IPS DF 6.9 (cell line): ENCODE measurements around the gene APCDD1L.

Source experiments
- DNase-seq: peaks from one replicate; pipeline ENCODE4 v3.0.0-alpha.2; 2013; ENCODE audit warnings: low read depth, low spot score
- H3K27ac ChIP-seq: one replicate; pipeline ENCODE4 v1.5.1; 2013; ENCODE audit warnings: low read length, control low read depth
- H3K27me3 ChIP-seq: 2 replicates; pipeline ENCODE4 v1.6.1; 2013; ENCODE audit warnings: mild to moderate bottlenecking, low read length; ENCODE audit not compliant: control insufficient read depth, insufficient read depth
- H3K36me3 ChIP-seq: 2 replicates; pipeline ENCODE4 v1.6.1; 2013; ENCODE audit warnings: low read length; ENCODE audit not compliant: control insufficient read depth, insufficient read depth
- H3K4me1 ChIP-seq: 2 replicates; pipeline ENCODE4 v1.6.1; 2013; ENCODE audit warnings: low read length; ENCODE audit not compliant: control insufficient read depth, insufficient read depth
- H3K4me3 ChIP-seq: 2 replicates; pipeline ENCODE4 v1.5.1; 2013; ENCODE audit warnings: mild to moderate bottlenecking, low read length
- H3K9me3 ChIP-seq: 2 replicates; pipeline ENCODE4 v1.6.1; 2013; ENCODE audit warnings: low read length, inconsistent platforms; ENCODE audit not compliant: control insufficient read depth, insufficient read depth
- WGBS: extraction: QIAGEN DNeasy Blood & Tissue Kit; methylation state at CpG from one replicate; pipeline ENCODE4 v1.1.7; 2013; ENCODE audit warnings: mixed read lengths, missing lambda C conversion rate; ENCODE audit not compliant: insufficient read length, insufficient coverage; 5-methylcytosine and 5-hydroxymethylcytosine counted together

Gene APCDD1L

GRCh38 chr20:58524814-58525213, 9.6 kb upstream of the APCDD1L start:
- no peak for DNase-seq
- H3K9me3 ChIP-seq, result no peaks in the 10 kb centered on the region
- H3K36me3 ChIP-seq, result no peaks in the 10 kb centered on the region
- no peaks in the 10 kb centered on the region for H3K27me3 ChIP-seq
- WGBS, result no CpG with 5 or more reads among the region's 7 CpGs
- no peak overlapping the region for H3K27ac ChIP-seq
- no peak overlapping the region for H3K4me3 ChIP-seq
- no peaks in the 10 kb centered on the region for H3K4me1 ChIP-seq

- no peak overlapping the region for H3K4me3 ChIP-seq
- DNase-seq, result no peak
- H3K9me3 ChIP-seq, result no peaks in the 10 kb centered on the region
- WGBS, result no CpG with 5 or more reads among the region's 2 CpGs
- H3K4me1 ChIP-seq, result no peaks in the 10 kb centered on the region
- no peak overlapping the region for H3K27ac ChIP-seq
- no peaks in the 10 kb centered on the region for H3K27me3 ChIP-seq
- no peaks in the 10 kb centered on the region for H3K36me3 ChIP-seq
These were observed 8.7 kb upstream of the APCDD1L start for GRCh38 chr20:58523971-58524315.

- no peak overlapping the region for H3K4me3 ChIP-seq
- no peaks in the 10 kb centered on the region for H3K4me1 ChIP-seq
- H3K27ac ChIP-seq, result no peak overlapping the region
- WGBS, result no CpG with 5 or more reads among the region's 19 CpGs
- no peaks in the 10 kb centered on the region for H3K9me3 ChIP-seq
- no peaks in the 10 kb centered on the region for H3K36me3 ChIP-seq
- DNase-seq, result no peak
- no peaks in the 10 kb centered on the region for H3K27me3 ChIP-seq
These were observed 8.1 kb upstream of the APCDD1L start for GRCh38 chr20:58523072-58523970.

- Histone ChIP-seq H3K9me3 (no peaks in the 10 kb centered on the region), H3K36me3 (no peaks in the 10 kb centered on the region), H3K27me3 (no peaks in the 10 kb centered on the region), H3K27ac (no peak overlapping the region), H3K4me3 (no peak overlapping the region), H3K4me1 (no peaks in the 10 kb centered on the region)
- whole genome bisulfite sequencing, result no CpG with 5 or more reads among the region's 3 CpGs
- no peak for DNase-seq
These were observed 7.5 kb upstream of the APCDD1L start for GRCh38 chr20:58522666-58523065.

- no peak for DNase-seq
- H3K27me3 ChIP-seq, result no peaks in the 10 kb centered on the region
- H3K4me3 ChIP-seq, result no peak overlapping the region
- no peaks in the 10 kb centered on the region for H3K36me3 ChIP-seq
- no peaks in the 10 kb centered on the region for H3K9me3 ChIP-seq
- no CpG with 5 or more reads among the region's 10 CpGs for WGBS
- no peaks in the 10 kb centered on the region for H3K4me1 ChIP-seq
- no peak overlapping the region for H3K27ac ChIP-seq
These were observed 6.6 kb upstream of the APCDD1L start for GRCh38 chr20:58521763-58522162.

GRCh38 chr20:58519940-58520712, 4.9 kb upstream of the APCDD1L start:
- no peak overlapping the region for H3K27ac ChIP-seq
- H3K9me3 ChIP-seq, result no peaks in the 10 kb centered on the region
- no CpG with 5 or more reads among the region's 5 CpGs for WGBS
- DNase-seq, result no peak
- no peak overlapping the region for H3K4me3 ChIP-seq
- no peaks in the 10 kb centered on the region for H3K4me1 ChIP-seq
- H3K36me3 ChIP-seq, result no peaks in the 10 kb centered on the region
- peaks cover 5% of the 10 kb centered on the region for H3K27me3 ChIP-seq

- Histone ChIP-seq H3K9me3 (no peaks in the 10 kb centered on the region), H3K27me3 (peaks cover 5% of the 10 kb centered on the region), H3K36me3 (no peaks in the 10 kb centered on the region), H3K4me1 (no peaks in the 10 kb centered on the region), H3K27ac (no peak overlapping the region), H3K4me3 (no peak overlapping the region)
- no CpG with 5 or more reads among the region's 7 CpGs for WGBS
- DNase-seq, result no peak
These were observed 3.8 kb upstream of the APCDD1L start for GRCh38 chr20:58518896-58519593.

- DNase-seq, result no peak
- Histone ChIP-seq H3K9me3 (no peaks in the 10 kb centered on the region), H3K4me1 (no peaks in the 10 kb centered on the region; the same call in 1 of the 2 replicates), H3K36me3 (no peaks in the 10 kb centered on the region), H3K27ac (no peak overlapping the region), H3K4me3 (no peak overlapping the region), H3K27me3 (peaks cover 10% of the 10 kb centered on the region)
- WGBS, result no CpG with 5 or more reads among the region's 11 CpGs
These were observed 3.2 kb upstream of the APCDD1L start for GRCh38 chr20:58518387-58518786.

- Histone ChIP-seq H3K4me1 (peaks cover 2% of the 10 kb centered on the region), H3K9me3 (no peaks in the 10 kb centered on the region), H3K27me3 (peaks cover 10% of the 10 kb centered on the region), H3K36me3 (no peaks in the 10 kb centered on the region), H3K27ac (no peak overlapping the region), H3K4me3 (peak overlapping the region; percentile 55)
- no peak for DNase-seq
- WGBS, result no CpG with 5 or more reads among the region's 74 CpGs
These were observed 622 bp downstream of the APCDD1L start for GRCh38 chr20:58514321-58515232.
